ENCODE measurements around the gene S100A5. TPM values are rescaled to one million over a fixed set of nuclear protein-coding genes. Genes with fewer than 3 reads are reported as not detected.
"Not testable (repeated sequence)": the region's sequence is repeated elsewhere in the genome, so short reads cannot be mapped to it uniquely, and the experiment has no call there.

The S100A5 gene
- total RNA-seq, 2 experiments from 2014 or later, result not detected

DNA sequence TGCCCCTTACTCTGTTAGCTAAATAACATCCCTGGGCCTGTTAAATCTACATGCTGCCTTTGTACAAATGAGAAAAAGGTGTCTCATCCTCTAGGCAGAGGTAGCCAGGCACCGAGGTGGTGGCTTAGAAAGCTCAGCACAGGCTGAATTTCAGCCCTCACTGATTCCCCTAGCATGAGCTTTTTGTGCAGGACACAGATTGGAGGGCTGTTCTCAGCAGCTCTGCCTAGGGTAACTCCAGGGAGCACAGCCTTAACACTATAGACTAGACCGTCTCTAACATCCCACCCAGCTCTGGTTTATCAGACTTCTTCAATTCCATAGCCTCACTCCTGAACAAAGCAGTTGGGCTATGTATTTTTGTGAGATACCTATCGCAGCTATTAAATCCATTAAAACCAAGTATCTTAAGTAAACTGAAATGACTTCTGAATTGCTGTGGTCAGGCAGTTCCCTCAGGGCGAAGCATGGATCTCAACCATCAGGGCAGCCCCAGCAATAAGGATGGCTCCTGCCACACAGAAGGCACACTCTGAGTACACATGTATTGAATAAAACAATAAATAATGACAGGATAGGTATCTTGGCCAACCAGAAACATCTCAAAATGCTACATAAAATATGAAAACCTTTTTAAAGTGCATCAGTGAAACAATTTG is 19.8 kb downstream of the S100A5 start:
- Histone ChIP-seq H3K9me2 (ENCODE audit: insufficient read depth, low read length) (no peaks in the 10 kb centered on the region), H3K9me3 (ENCODE audit: low read length) (no peaks in the 10 kb centered on the region), H3K4me2 (ENCODE audit: low read length) (no peak overlapping the region), H3K79me2 (ENCODE audit: insufficient read depth, low read depth, low read length) (no peaks in the 10 kb centered on the region), H4K20me1 (ENCODE audit: insufficient read depth, low read length) (no peaks in the 10 kb centered on the region), H3K36me3 (ENCODE audit: insufficient read depth, low read length) (no peaks in the 10 kb centered on the region), H3K4me3 (ENCODE audit: low read depth, low read length, poor library complexity, severe bottlenecking) (no peak overlapping the region), H3K4me1 (ENCODE audit: insufficient read depth, low read length, poor library complexity, severe bottlenecking) (peaks cover 7% of the 10 kb centered on the region), H3K27ac (ENCODE audit: low read depth, low read length, poor library complexity, severe bottlenecking) (no peak overlapping the region), H2AFZ (ENCODE audit: low read length) (no peak overlapping the region)
- no peak for TF ChIP-seq EZH2phosphoT487 (IDR thresholded peaks at IDR 0.05; ENCODE audit: borderline replicate concordance, low read depth, low read length)
- TF ChIP-seq, protein P1, sequence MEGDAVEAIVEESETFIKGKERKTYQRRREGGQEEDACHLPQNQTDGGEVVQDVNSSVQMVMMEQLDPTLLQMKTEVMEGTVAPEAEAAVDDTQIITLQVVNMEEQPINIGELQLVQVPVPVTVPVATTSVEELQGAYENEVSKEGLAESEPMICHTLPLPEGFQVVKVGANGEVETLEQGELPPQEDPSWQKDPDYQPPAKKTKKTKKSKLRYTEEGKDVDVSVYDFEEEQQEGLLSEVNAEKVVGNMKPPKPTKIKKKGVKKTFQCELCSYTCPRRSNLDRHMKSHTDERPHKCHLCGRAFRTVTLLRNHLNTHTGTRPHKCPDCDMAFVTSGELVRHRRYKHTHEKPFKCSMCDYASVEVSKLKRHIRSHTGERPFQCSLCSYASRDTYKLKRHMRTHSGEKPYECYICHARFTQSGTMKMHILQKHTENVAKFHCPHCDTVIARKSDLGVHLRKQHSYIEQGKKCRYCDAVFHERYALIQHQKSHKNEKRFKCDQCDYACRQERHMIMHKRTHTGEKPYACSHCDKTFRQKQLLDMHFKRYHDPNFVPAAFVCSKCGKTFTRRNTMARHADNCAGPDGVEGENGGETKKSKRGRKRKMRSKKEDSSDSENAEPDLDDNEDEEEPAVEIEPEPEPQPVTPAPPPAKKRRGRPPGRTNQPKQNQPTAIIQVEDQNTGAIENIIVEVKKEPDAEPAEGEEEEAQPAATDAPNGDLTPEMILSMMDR (conservative IDR thresholded peaks at IDR 0.05; ENCODE audit: low read length), result no peak
- DNase-seq (ENCODE audit: low spot score), result no peak
- no TSS peak for BruUV-seq (replicated peaks)
- ChIA-PET CTCF (ENCODE audit: unreplicated experiment) (no interaction called here), POLR2A (no interaction called here)
- intact Hi-C loops (cut with micrococcal nuclease; ENCODE audit: unreplicated experiment), result no loop called here

DNA sequence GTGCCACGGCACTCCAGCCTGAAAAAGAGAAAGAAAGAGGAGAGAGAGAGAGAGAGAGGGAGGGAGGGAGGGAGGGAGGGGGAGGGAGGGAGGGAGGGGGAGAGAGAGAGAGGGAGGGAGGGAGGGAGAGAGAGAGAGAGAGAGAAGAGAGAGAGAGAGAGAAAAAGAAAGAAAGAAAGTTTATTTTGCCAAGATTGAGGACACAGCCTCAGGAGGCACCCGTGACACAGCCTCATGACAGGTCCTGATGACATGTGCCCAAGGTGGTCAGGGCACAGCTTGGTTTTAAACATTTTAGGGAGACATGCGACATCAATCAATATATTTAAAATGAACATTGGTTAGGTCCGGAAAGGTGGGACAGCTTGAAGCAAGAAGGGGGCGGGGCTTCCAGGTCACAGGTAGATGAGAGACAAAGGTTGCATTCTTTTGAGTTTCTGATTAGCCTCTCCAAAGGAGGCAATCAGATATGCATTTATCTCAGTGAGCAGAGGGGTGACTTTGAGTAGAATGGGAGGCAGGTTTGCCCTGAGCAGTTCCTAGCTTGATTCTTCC is 20.5 kb downstream of the S100A5 start:
- H3K9me2 ChIP-seq (ENCODE audit: insufficient read depth, low read length); H3K79me2 ChIP-seq (ENCODE audit: insufficient read depth, low read depth, low read length); DNase-seq (ENCODE audit: low spot score); H3K36me3 ChIP-seq (ENCODE audit: insufficient read depth, low read length); H3K4me1 ChIP-seq (ENCODE audit: insufficient read depth, low read length, poor library complexity, severe bottlenecking); H3K4me2 ChIP-seq (ENCODE audit: low read length); H3K27ac ChIP-seq (ENCODE audit: low read depth, low read length, poor library complexity, severe bottlenecking); H4K20me1 ChIP-seq (ENCODE audit: insufficient read depth, low read length); H2AFZ ChIP-seq (ENCODE audit: low read length); H3K9me3 ChIP-seq (ENCODE audit: low read length); POLR2A ChIA-PET; CTCF ChIA-PET (ENCODE audit: unreplicated experiment); BruUV-seq (replicated peaks); H3K4me3 ChIP-seq (ENCODE audit: low read depth, low read length, poor library complexity, severe bottlenecking); intact Hi-C loops (cut with micrococcal nuclease; ENCODE audit: unreplicated experiment): not testable (repeated sequence)

DNA sequence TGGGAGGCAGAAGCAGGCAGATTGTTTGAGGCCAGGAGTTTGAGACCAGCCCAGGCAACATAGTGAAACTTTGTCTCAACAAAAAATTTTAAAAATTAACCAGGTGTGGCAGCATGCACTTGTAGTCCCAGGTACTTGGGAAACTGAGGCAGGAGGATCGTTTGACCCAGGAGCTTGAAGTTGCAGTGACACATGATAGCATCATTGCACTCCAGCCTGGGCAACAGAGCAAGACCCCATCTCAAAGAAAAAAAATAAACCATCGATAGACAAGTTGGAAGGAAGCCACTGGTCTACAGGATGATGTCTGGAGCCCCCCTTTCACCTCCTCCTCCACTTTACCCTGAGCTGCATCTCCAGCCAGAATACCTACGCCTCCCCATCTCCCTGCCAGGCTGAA is 21.5 kb downstream of the S100A5 start:
- Histone ChIP-seq H3K79me2 (ENCODE audit: insufficient read depth, low read depth, low read length) (no peaks in the 10 kb centered on the region), H3K4me1 (ENCODE audit: insufficient read depth, low read length, poor library complexity, severe bottlenecking) (peaks cover 7% of the 10 kb centered on the region), H3K36me3 (ENCODE audit: insufficient read depth, low read length) (no peaks in the 10 kb centered on the region), H3K27ac (ENCODE audit: low read depth, low read length, poor library complexity, severe bottlenecking) (no peak overlapping the region), H3K9me2 (ENCODE audit: insufficient read depth, low read length) (no peaks in the 10 kb centered on the region), H4K20me1 (ENCODE audit: insufficient read depth, low read length) (no peaks in the 10 kb centered on the region), H3K4me2 (ENCODE audit: low read length) (no peak overlapping the region), H2AFZ (ENCODE audit: low read length) (no peak overlapping the region), H3K9me3 (ENCODE audit: low read length) (no peaks in the 10 kb centered on the region), H3K4me3 (ENCODE audit: low read depth, low read length, poor library complexity, severe bottlenecking) (no peak overlapping the region)
- no peak for DNase-seq (ENCODE audit: low spot score)
- TF ChIP-seq EZH2phosphoT487 (IDR thresholded peaks at IDR 0.05; ENCODE audit: borderline replicate concordance, low read depth, low read length), result no peak
- TF ChIP-seq, protein P1 (conservative IDR thresholded peaks at IDR 0.05; ENCODE audit: low read length), result no peak
- ChIA-PET CTCF (ENCODE audit: unreplicated experiment) (no interaction called here), POLR2A (no interaction called here)
- intact Hi-C loops (cut with micrococcal nuclease; ENCODE audit: unreplicated experiment), result loop anchor here (10.0 kb wide), 2 partner anchors 156 to 466 kb away; partner anchors contain the start of genes ILF2, NPR1 and RAB13
- no TSS peak for BruUV-seq (replicated peaks)
